Natural killer cell (primary cell): Measurements from ENCODE around the gene SPOCK1. TPM values are rescaled to one million over a fixed set of nuclear protein-coding genes. Genes with fewer than 3 reads are reported as not detected.

Experiments
- ATAC-seq, 3 donors: fragments of 150-1000 bp in 2 of 3; fragments of 200-7000 bp in 1 of 3; cut with Tn5 transposase; 1 replicate in 1 of 3; 2 replicates in 2 of 3; pipeline ENCODE4 v1.10.0; 2021; ENCODE audit warnings: mild to moderate bottlenecking in 2 of 3, moderate library complexity in 2 of 3
- DNase-seq, 2 donors: peaks; one replicate each; pipeline versions ENCODE4 v3.0.0 to v3.0.0-alpha.2; 2013 to 2021; ENCODE audit warnings: mixed read lengths in 1 of 2
- H3K27ac ChIP-seq: one replicate; pipeline ENCODE4 v1.5.1; 2013; ENCODE audit warnings: mild to moderate bottlenecking, low read length
- H3K27me3 ChIP-seq: one replicate; pipeline ENCODE4 v1.6.1; 2013; ENCODE audit warnings: low read length; ENCODE audit not compliant: control insufficient read depth, insufficient read depth
- H3K36me3 ChIP-seq: one replicate; pipeline ENCODE4 v1.6.1; 2013; ENCODE audit warnings: low read length; ENCODE audit not compliant: control insufficient read depth, insufficient read depth
- H3K4me1 ChIP-seq: one replicate; pipeline ENCODE4 v1.6.1; 2013; ENCODE audit warnings: low read length; ENCODE audit not compliant: control insufficient read depth, insufficient read depth
- H3K4me3 ChIP-seq: one replicate; pipeline ENCODE4 v1.5.1; 2013; ENCODE audit warnings: low read length
- H3K9me3 ChIP-seq: one replicate; pipeline ENCODE4 v1.6.1; 2013; ENCODE audit warnings: low read length; ENCODE audit not compliant: control insufficient read depth, insufficient read depth
- H3K27ac Mint-ChIP-seq, 2 donors: one replicate each; pipeline ENCODE4 v1.8.0; 2022; ENCODE audit warnings: mild to moderate bottlenecking in 2 of 2, mixed read lengths in 2 of 2, moderate library complexity in 1 of 2
- H3K27me3 Mint-ChIP-seq, 2 donors: one replicate each; pipeline ENCODE4 v1.8.0; 2022; ENCODE audit warnings: low read depth in 2 of 2, mixed read lengths in 2 of 2
- H3K36me3 Mint-ChIP-seq: one replicate; pipeline ENCODE4 v1.8.0; 2022; ENCODE audit warnings: mixed read lengths
- H3K4me1 Mint-ChIP-seq, 2 donors: one replicate each; pipeline ENCODE4 v1.8.0; 2022; ENCODE audit warnings: mixed read lengths in 2 of 2
- H3K4me3 Mint-ChIP-seq: one replicate; pipeline ENCODE4 v1.8.0; 2022; ENCODE audit warnings: mild to moderate bottlenecking, moderate library complexity, mixed read lengths
- H3K9me3 Mint-ChIP-seq, 2 donors: one replicate each; pipeline ENCODE4 v1.8.0; 2022; ENCODE audit warnings: mixed read lengths in 2 of 2
- CTCF ChIP-seq: fragments of 200-600 bp; IDR thresholded peaks from one replicate; pipeline ENCODE4 v1.8.0; 2022; ENCODE audit warnings: antibody characterized with exemption
- WGBS: methylation state at CpG from one replicate; pipeline ENCODE4 v1.1.7; 2013; ENCODE audit warnings: missing lambda C conversion rate; ENCODE audit not compliant: insufficient coverage; 5-methylcytosine and 5-hydroxymethylcytosine counted together
- intact Hi-C: fragments of 100-400 bp; cut with micrococcal nuclease; formaldehyde crosslinking; loops from one replicate; pipeline ENCODE4 v1.14.2; 2022
- total RNA-seq, 4 donors: library from RNA; stranded (reverse); fragments of 120-200 nt in 1 of 4; gene quantifications; one replicate each; pipeline versions ENCODE4 v1.2.3 to v1.2.4, GENCODE V29; 2013 to 2022

Gene SPOCK1
- total RNA-seq, 3 donors from 2014 or later (not counting 1 experiment from before 2014, with no cell fraction given) = 0.09 to 1.6 (median 0.61) TPM

- no peak overlapping the region for H3K4me3 Mint-ChIP-seq
- DNase-seq (no peak), ATAC-seq (no peak)
- 83% methylated on average over 4 of the region's 4 CpGs for WGBS
- H3K4me1 ChIP-seq = no peaks in the 10 kb centered on the region
- H3K9me3 Mint-ChIP-seq = no peaks in the 10 kb centered on the region
- H3K27ac Mint-ChIP-seq = no peak overlapping the region
- no peaks in the 10 kb centered on the region for H3K36me3 ChIP-seq
- no peaks in the 10 kb centered on the region for H3K27me3 ChIP-seq
- peaks cover 0 to 13% of the 10 kb centered on the region in 2 donors for H3K27me3 Mint-ChIP-seq
- H3K4me3 ChIP-seq = no peak overlapping the region
- no peak overlapping the region for H3K27ac ChIP-seq
- H3K9me3 ChIP-seq = no peaks in the 10 kb centered on the region
- no peaks in the 10 kb centered on the region for H3K4me1 Mint-ChIP-seq
- intact Hi-C loops = no loop called here
- TF ChIP-seq CTCF = no peak
- H3K36me3 Mint-ChIP-seq = no peaks in the 10 kb centered on the region
These were observed 143.4 kb downstream of the SPOCK1 start for GRCh38 chr5:137355708-137356107.

GRCh38 chr5:137352095-137352494 is 147.0 kb downstream of the SPOCK1 start:
- Mint-ChIP-seq H3K4me3 (no peak overlapping the region), H3K4me1 (no peaks in the 10 kb centered on the region), H3K27me3 (peaks cover 2 to 5% of the 10 kb centered on the region in 2 donors), H3K36me3 (no peaks in the 10 kb centered on the region), H3K27ac (no peak overlapping the region), H3K9me3 (no peaks in the 10 kb centered on the region)
- ATAC-seq (no peak), DNase-seq (no peak)
- Histone ChIP-seq H3K36me3 (no peaks in the 10 kb centered on the region), H3K4me1 (no peaks in the 10 kb centered on the region), H3K9me3 (no peaks in the 10 kb centered on the region), H3K4me3 (no peak overlapping the region), H3K27ac (no peak overlapping the region), H3K27me3 (no peaks in the 10 kb centered on the region)
- TF ChIP-seq CTCF = no peak
- WGBS = 94% methylated on average over 5 of the region's 5 CpGs
- intact Hi-C loops = no loop called here

GRCh38 chr5:137350791-137351190 is 148.3 kb downstream of the SPOCK1 start:
- 91% methylated on average over 6 of the region's 6 CpGs for WGBS
- Mint-ChIP-seq H3K4me3 (no peak overlapping the region), H3K27ac (no peak overlapping the region), H3K9me3 (no peaks in the 10 kb centered on the region), H3K27me3 (peaks cover 3 to 5% of the 10 kb centered on the region in 2 donors), H3K36me3 (no peaks in the 10 kb centered on the region), H3K4me1 (no peaks in the 10 kb centered on the region)
- no peaks in the 10 kb centered on the region for H3K36me3 ChIP-seq
- DNase-seq (no peak), ATAC-seq (no peak)
- H3K27me3 ChIP-seq = no peaks in the 10 kb centered on the region
- H3K4me3 ChIP-seq = no peak overlapping the region
- no peak for TF ChIP-seq CTCF
- intact Hi-C loops = no loop called here
- no peaks in the 10 kb centered on the region for H3K4me1 ChIP-seq
- H3K9me3 ChIP-seq = no peaks in the 10 kb centered on the region
- no peak overlapping the region for H3K27ac ChIP-seq

- no peaks in the 10 kb centered on the region for H3K36me3 ChIP-seq
- Mint-ChIP-seq H3K27ac (no peak overlapping the region), H3K9me3 (no peaks in the 10 kb centered on the region), H3K4me1 (no peaks in the 10 kb centered on the region), H3K27me3 (peaks cover 5 to 9% of the 10 kb centered on the region in 2 donors), H3K4me3 (no peak overlapping the region), H3K36me3 (no peaks in the 10 kb centered on the region)
- no peak for TF ChIP-seq CTCF
- H3K4me3 ChIP-seq = no peak overlapping the region
- DNase-seq (no peak), ATAC-seq (no peak)
- no peaks in the 10 kb centered on the region for H3K4me1 ChIP-seq
- no peaks in the 10 kb centered on the region for H3K9me3 ChIP-seq
- H3K27me3 ChIP-seq = no peaks in the 10 kb centered on the region
- 85% methylated on average over 3 of the region's 3 CpGs for WGBS
- no peak overlapping the region for H3K27ac ChIP-seq
- intact Hi-C loops = no loop called here
These were observed 150.4 kb downstream of the SPOCK1 start for GRCh38 chr5:137348759-137349158.
